Hepatocyte (in vitro differentiated cells): ENCODE data around the gene CIDEC. TPM values are rescaled to one million over a fixed set of nuclear protein-coding genes. Genes with fewer than 3 reads are reported as not detected.
"Not testable (repeated sequence)": the region's sequence is repeated elsewhere in the genome, so short reads cannot be mapped to it uniquely, and the experiment has no call there.

Source experiments
- DNase-seq: peaks from one replicate; pipeline ENCODE4 v3.0.0-alpha.2; 2016; ENCODE audit warnings: low spot score
- H2AFZ ChIP-seq: fragments of 200-600 bp; sonication (generic); 2 replicates; pipeline ENCODE4 v1.6.0; 2016; ENCODE audit warnings: antibody characterized with exemption, mild to moderate bottlenecking
- H3K27ac ChIP-seq: fragments of 200-600 bp; sonication (generic); 2 replicates; pipeline ENCODE4 v1.5.1; 2016; ENCODE audit warnings: mild to moderate bottlenecking
- H3K27me3 ChIP-seq: fragments of 200-600 bp; sonication (generic); 2 replicates; pipeline ENCODE4 v1.6.1; 2016
- H3K36me3 ChIP-seq: fragments of 200-600 bp; sonication (generic); replicated peaks from 2 replicates; pipeline ENCODE4 v1.5.1; 2016; ENCODE audit warnings: low read depth; ENCODE audit not compliant: insufficient read depth
- H3K4me1 ChIP-seq: fragments of 200-600 bp; sonication (generic); 2 replicates; pipeline ENCODE4 v1.5.1; 2016; ENCODE audit warnings: mild to moderate bottlenecking, moderate library complexity; ENCODE audit not compliant: insufficient read depth
- H3K4me2 ChIP-seq: fragments of 200-600 bp; sonication (generic); 2 replicates; pipeline ENCODE4 v1.6.0; 2016
- H3K4me3 ChIP-seq: fragments of 200-600 bp; sonication (generic); 2 replicates; pipeline ENCODE4 v1.5.1; 2016; ENCODE audit warnings: mild to moderate bottlenecking
- H3K79me2 ChIP-seq: fragments of 200-600 bp; sonication (generic); 2 replicates; pipeline ENCODE4 v1.6.0; 2017; ENCODE audit warnings: mild to moderate bottlenecking
- H3K9me2 ChIP-seq: fragments of 200-600 bp; sonication (generic); replicated peaks from 2 replicates; pipeline ENCODE4 v1.6.0; 2017; ENCODE audit warnings: mild to moderate bottlenecking; ENCODE audit not compliant: insufficient read depth
- H3K9me3 ChIP-seq: fragments of 200-600 bp; sonication (generic); 2 replicates; pipeline ENCODE4 v1.5.1; 2016; ENCODE audit warnings: low read depth, mild to moderate bottlenecking
- H4K20me1 ChIP-seq: fragments of 200-600 bp; sonication (generic); 2 replicates; pipeline ENCODE4 v1.6.0; 2016; ENCODE audit warnings: mild to moderate bottlenecking; ENCODE audit not compliant: insufficient read depth, poor library complexity, severe bottlenecking
- CTCF ChIP-seq: fragments of 200-600 bp; sonication (generic); IDR thresholded peaks from 2 replicates; pipeline ENCODE4 v1.5.1; 2016; ENCODE audit warnings: antibody characterized with exemption, mild to moderate bottlenecking; ENCODE audit not compliant: poor library complexity
- EZH2 ChIP-seq: fragments of 200-600 bp; sonication (generic); IDR thresholded peaks from 2 replicates; pipeline ENCODE4 v1.6.1; 2016; ENCODE audit warnings: antibody characterized with exemption, mild to moderate bottlenecking, borderline replicate concordance
- EZH2phosphoT487 ChIP-seq: fragments of 200-600 bp; sonication (generic); IDR thresholded peaks from one replicate; pipeline ENCODE4 v1.6.1; 2018; ENCODE audit warnings: antibody characterized with exemption, mild to moderate bottlenecking, low read depth, moderate library complexity; ENCODE audit not compliant: unreplicated experiment, severe bottlenecking
- WGBS: methylation state at CpG from one replicate; pipeline ENCODE4 v1.1.6; 2016; ENCODE audit warnings: low lambda C conversion rate; ENCODE audit errors: missing lambda C conversion rate; 5-methylcytosine and 5-hydroxymethylcytosine counted together
- polyA plus RNA-seq: library from polyadenylated mRNA; unstranded; fragments of >200 nt; fragmentation: Nextera tagmentation; extraction: Ambion mirVana; gene quantifications from 2 replicates; pipeline ENCODE4 v1.2.1, GENCODE V29; 2016
- total RNA-seq: library from RNA; depleted of rRNA; stranded (reverse); fragments of >200 nt; gene quantifications from 2 replicates; pipeline ENCODE4 v1.2.3, GENCODE V29; 2014

CIDEC gene
- total and polyA plus RNA-seq, 2 experiments from 2014 or later, result 16.6 to 37.3 TPM

GRCh38 chr3:9869955-9870354 is 10.1 kb downstream of the CIDEC start:
- no peak overlapping the region for H3K4me2 ChIP-seq
- DNase-seq, result no peak
- no peaks in the 10 kb centered on the region for H3K79me2 ChIP-seq
- no peak overlapping the region for H2AFZ ChIP-seq
- no peaks in the 10 kb centered on the region for H3K9me3 ChIP-seq
- no peak overlapping the region for H3K27ac ChIP-seq
- H3K9me2 ChIP-seq, result no peaks in the 10 kb centered on the region
- no peaks in the 10 kb centered on the region for H4K20me1 ChIP-seq
- no peak for TF ChIP-seq CTCF
- TF ChIP-seq EZH2phosphoT487, result no peak
- no peak for TF ChIP-seq EZH2
- no peaks in the 10 kb centered on the region for H3K36me3 ChIP-seq
- H3K27me3 ChIP-seq, result no peaks in the 10 kb centered on the region
- H3K4me3 ChIP-seq, result no peak overlapping the region
- peaks cover 4% of the 10 kb centered on the region for H3K4me1 ChIP-seq
- 85% methylated on average over 5 of the region's 5 CpGs for WGBS

- TF ChIP-seq CTCF (no peak), EZH2phosphoT487 (no peak)
- no peak for DNase-seq
- Histone ChIP-seq H2AFZ (no peak overlapping the region), H3K27ac (no peak overlapping the region), H3K4me3 (no peak overlapping the region), H3K27me3 (no peaks in the 10 kb centered on the region), H3K36me3 (no peaks in the 10 kb centered on the region), H3K9me3 (no peaks in the 10 kb centered on the region), H3K79me2 (no peaks in the 10 kb centered on the region), H3K9me2 (no peaks in the 10 kb centered on the region), H4K20me1 (no peaks in the 10 kb centered on the region), H3K4me2 (no peak overlapping the region), H3K4me1 (peaks cover 17% of the 10 kb centered on the region)
- WGBS, result 94% methylated on average over 12 of the region's 12 CpGs
These were observed 12.9 kb downstream of the CIDEC start for GRCh38 chr3:9867106-9867505.

GRCh38 chr3:9866639-9867038 is 13.4 kb downstream of the CIDEC start:
- peaks cover 17% of the 10 kb centered on the region for H3K4me1 ChIP-seq
- DNase-seq, result no peak
- H3K36me3 ChIP-seq, result no peaks in the 10 kb centered on the region
- no peak overlapping the region for H3K4me2 ChIP-seq
- H3K79me2 ChIP-seq, result no peaks in the 10 kb centered on the region
- no peaks in the 10 kb centered on the region for H3K9me2 ChIP-seq
- WGBS, result 95% methylated on average over 8 of the region's 8 CpGs
- TF ChIP-seq CTCF (no peak), EZH2phosphoT487 (no peak), EZH2 (no peak)
- H3K27ac ChIP-seq, result no peak overlapping the region
- H3K27me3 ChIP-seq, result no peaks in the 10 kb centered on the region
- no peaks in the 10 kb centered on the region for H3K9me3 ChIP-seq
- no peaks in the 10 kb centered on the region for H4K20me1 ChIP-seq
- no peak overlapping the region for H3K4me3 ChIP-seq
- no peak overlapping the region for H2AFZ ChIP-seq

DNA sequence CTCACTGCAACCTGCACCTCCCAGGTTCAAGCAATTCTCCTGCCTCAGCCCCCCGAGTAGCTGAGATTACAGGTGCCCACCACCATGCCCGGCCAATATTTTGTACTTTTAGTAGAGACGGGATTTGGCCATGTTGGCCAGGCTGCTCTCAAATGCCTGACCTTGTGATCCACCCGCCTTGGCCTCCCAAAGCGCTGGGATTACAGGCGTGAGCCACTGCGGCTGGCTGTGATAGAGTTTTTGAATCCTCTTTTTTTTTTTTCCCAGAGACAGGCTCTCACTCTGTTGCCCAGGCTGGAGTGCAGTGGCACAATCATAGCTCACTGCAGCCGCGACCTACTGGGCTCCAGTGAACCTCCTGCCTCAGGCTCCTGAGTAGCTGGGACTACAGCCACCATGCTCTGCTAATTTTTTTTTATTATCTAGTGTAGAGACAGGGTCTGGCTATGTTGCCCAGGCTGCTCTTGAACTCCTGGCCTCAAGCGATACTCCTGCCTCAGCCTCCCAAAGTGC is 14.9 kb downstream of the CIDEC start:
- Histone ChIP-seq H3K4me1 (peaks cover 17% of the 10 kb centered on the region), H3K27ac (peak overlapping the region; percentile 75), H3K4me2 (peak overlapping the region; percentile 11)
- H2AFZ ChIP-seq, H4K20me1 ChIP-seq, H3K4me3 ChIP-seq, H3K27me3 ChIP-seq, H3K36me3 ChIP-seq, H3K9me3 ChIP-seq, DNase-seq, H3K79me2 ChIP-seq, H3K9me2 ChIP-seq: not testable (repeated sequence)
- 92% methylated on average over 10 of the region's 10 CpGs for WGBS
